ENCODE results near the gene GLI3.

The GLI3 gene

GRCh38 chr7:42145539-42145938, 91.5 kb downstream of the GLI3 start:
- in situ Hi-C loops (cut with MboI; ENCODE audit: low sequenced_read_pairs): no loop called here

- in situ Hi-C loops (cut with MboI; ENCODE audit: low sequenced_read_pairs): no loop called here
These were observed 92.4 kb downstream of the GLI3 start for GRCh38 chr7:42144604-42145003.

- in situ Hi-C loops (cut with MboI; ENCODE audit: low sequenced_read_pairs): no loop called here
These were observed 93.1 kb downstream of the GLI3 start for GRCh38 chr7:42143711-42144600.

GRCh38 chr7:42142089-42142488, 94.9 kb downstream of the GLI3 start:
- in situ Hi-C loops (cut with MboI; ENCODE audit: low sequenced_read_pairs): no loop called here

GRCh38 chr7:42139751-42140150, 97.3 kb downstream of the GLI3 start:
- in situ Hi-C loops (cut with MboI; ENCODE audit: low sequenced_read_pairs): no loop called here

GRCh38 chr7:42138691-42139090, 98.3 kb downstream of the GLI3 start:
- in situ Hi-C loops (cut with MboI; ENCODE audit: low sequenced_read_pairs): no loop called here

GRCh38 chr7:42137941-42138340, 99.1 kb downstream of the GLI3 start:
- in situ Hi-C loops (cut with MboI; ENCODE audit: low sequenced_read_pairs): no loop called here

GRCh38 chr7:42137431-42137830, 99.6 kb downstream of the GLI3 start:
- in situ Hi-C loops (cut with MboI; ENCODE audit: low sequenced_read_pairs): no loop called here

- in situ Hi-C loops (cut with MboI; ENCODE audit: low sequenced_read_pairs): no loop called here
These were observed 101.3 kb downstream of the GLI3 start for GRCh38 chr7:42135728-42136127.

GRCh38 chr7:42134276-42134876, 102.6 kb downstream of the GLI3 start:
- in situ Hi-C loops (cut with MboI; ENCODE audit: low sequenced_read_pairs): no loop called here

GRCh38 chr7:42133321-42133720, 103.7 kb downstream of the GLI3 start:
- in situ Hi-C loops (cut with MboI; ENCODE audit: low sequenced_read_pairs): no loop called here

- in situ Hi-C loops (cut with MboI; ENCODE audit: low sequenced_read_pairs): no loop called here
These were observed 108.3 kb downstream of the GLI3 start for GRCh38 chr7:42128703-42129102.

- in situ Hi-C loops (cut with MboI; ENCODE audit: low sequenced_read_pairs): no loop called here
These were observed 109.8 kb downstream of the GLI3 start for GRCh38 chr7:42127232-42127622.

- in situ Hi-C loops (cut with MboI; ENCODE audit: low sequenced_read_pairs): no loop called here
These were observed 110.4 kb downstream of the GLI3 start for GRCh38 chr7:42126475-42127231.

GRCh38 chr7:42125321-42125720, 111.7 kb downstream of the GLI3 start:
- in situ Hi-C loops (cut with MboI; ENCODE audit: low sequenced_read_pairs): no loop called here

- in situ Hi-C loops (cut with MboI; ENCODE audit: low sequenced_read_pairs): no loop called here
These were observed 113.3 kb downstream of the GLI3 start for GRCh38 chr7:42123716-42124115.

- in situ Hi-C loops (cut with MboI; ENCODE audit: low sequenced_read_pairs): no loop called here
These were observed 116.8 kb downstream of the GLI3 start for GRCh38 chr7:42120191-42120590.

- in situ Hi-C loops (cut with MboI; ENCODE audit: low sequenced_read_pairs): no loop called here
These were observed 119.8 kb downstream of the GLI3 start for GRCh38 chr7:42117201-42117600.

GRCh38 chr7:42115795-42116194, 121.2 kb downstream of the GLI3 start:
- in situ Hi-C loops (cut with MboI; ENCODE audit: low sequenced_read_pairs): no loop called here

- in situ Hi-C loops (cut with MboI; ENCODE audit: low sequenced_read_pairs): no loop called here
These were observed 126.7 kb downstream of the GLI3 start for GRCh38 chr7:42110333-42110732.

- in situ Hi-C loops (cut with MboI; ENCODE audit: low sequenced_read_pairs): no loop called here
These were observed 128.0 kb downstream of the GLI3 start for GRCh38 chr7:42108803-42109528.

All from HL-60/S4 treated with retinoic acid at 250 ng/mL for 4 days and 3 days (cell line).